Hair follicle dermal papilla cell (primary cell): ENCODE results near the gene SBNO2. TPM values are rescaled to one million over a fixed set of nuclear protein-coding genes. Genes with fewer than 3 reads are reported as not detected.

Experiments used
- total RNA-seq: library from RNA; depleted of rRNA; stranded (reverse); fragments of >200 nt; gene quantifications from 2 replicates; pipeline ENCODE4 v1.2.3, GENCODE V29; 2012

SBNO2 gene
- total RNA-seq, result 109 and 130 TPM in 2 replicates

GRCh38 chr19:1173845-1174809, at the start of gene SBNO2:
SBNO2 (minus strand) TSS chr19:1174268; CDS start chr19:1154276, 19,992 bp downstream.

GRCh38 chr19:1205114-1206099, 31.3 kb upstream of the SBNO2 start, which contains the start of gene STK11:
STK11 (plus strand) TSS chr19:1205778; CDS start chr19:1206914, 1,136 bp downstream.

GRCh38 chr19:1103708-1104310, 70.3 kb downstream of the SBNO2 start, which contains the start of gene GPX4:
GPX4 (plus strand) TSS chr19:1103994; CDS start chr19:1104044, 50 bp downstream.

GRCh38 chr19:1094978-1095701, 78.9 kb downstream of the SBNO2 start, which contains the start of gene POLR2E:
POLR2E (minus strand) TSS chr19:1095375; CDS start chr19:1095315, 60 bp downstream.

GRCh38 chr19:1066748-1067340, 107.2 kb downstream of the SBNO2 start, which contains the start of gene ARHGAP45:
ARHGAP45 (plus strand) TSS chr19:1067167; CDS start chr19:1067406, 239 bp downstream.

Other genes with a start within 250 kb of the SBNO2 start
- gene ARID3A, start 248.2 kb downstream of the SBNO2 start, total RNA-seq, result 23.9 and 25.5 TPM in 2 replicates
- 32.7 and 32.9 TPM in 2 replicates for gene WDR18, start 189.9 kb downstream of the SBNO2 start, total RNA-seq
- gene GRIN3B, start 173.8 kb downstream of the SBNO2 start, total RNA-seq, result 0.85 and 1.5 TPM in 2 replicates
- gene TMEM259, start 153.1 kb downstream of the SBNO2 start, total RNA-seq, result 92.7 and 94.6 TPM in 2 replicates
- gene RNU6-2, start 152.7 kb downstream of the SBNO2 start, total RNA-seq, result not detected in 2 replicates
- gene CNN2, start 147.7 kb downstream of the SBNO2 start, total RNA-seq, result 745 and 827 TPM in 2 replicates
- 8.3 and 9.4 TPM in 2 replicates for gene ABCA7, start 134.2 kb downstream of the SBNO2 start, total RNA-seq
- 0.65 and 1.5 TPM in 2 replicates for gene ARHGAP45, start 107.1 kb downstream of the SBNO2 start, total RNA-seq
- 86.5 and 134 TPM in 2 replicates for gene POLR2E, start 78.9 kb downstream of the SBNO2 start, total RNA-seq
- 238 and 301 TPM in 2 replicates for gene GPX4, start 70.3 kb downstream of the SBNO2 start, total RNA-seq
- gene STK11, start 31.5 kb upstream of the SBNO2 start, total RNA-seq, result 90.2 and 94.1 TPM in 2 replicates
- 3.2 and 4.2 TPM in 2 replicates for gene CBARP, start 63.7 kb upstream of the SBNO2 start, total RNA-seq
- 10.5 and 14.0 TPM in 2 replicates for gene ATP5F1D, start 67.5 kb upstream of the SBNO2 start, total RNA-seq
- 32.1 and 35.4 TPM in 2 replicates for gene MIDN, start 74.3 kb upstream of the SBNO2 start, total RNA-seq
- 234 and 348 TPM in 2 replicates for gene CIRBP, start 95.1 kb upstream of the SBNO2 start, total RNA-seq
- gene FAM174C, start 101.3 kb upstream of the SBNO2 start, total RNA-seq, result 13.1 and 15.2 TPM in 2 replicates
- not detected in 2 replicates for gene EFNA2, start 111.6 kb upstream of the SBNO2 start, total RNA-seq
- gene NDUFS7, start 209.6 kb upstream of the SBNO2 start, total RNA-seq, result 36.2 and 47.1 TPM in 2 replicates
- gene GAMT, start 227.3 kb upstream of the SBNO2 start, total RNA-seq, result 24.2 and 28.8 TPM in 2 replicates
- 50.6 TPM in 2 replicates for gene DAZAP1, start 233.3 kb upstream of the SBNO2 start, total RNA-seq